ENCODE measurements around the gene ARIH2. TPM values are rescaled to one million over a fixed set of nuclear protein-coding genes. Genes with fewer than 3 reads are reported as not detected.
A peak's percentile ranks its signal among the peaks of the same experiment; 100 is the strongest.

Gene ARIH2
- total RNA-seq, 1 donor from 2014 or later: 157 TPM

- no peak for DNase-seq
- H3K9me3 Mint-ChIP-seq: peaks cover 2% of the 10 kb centered on the region
- H3K4me3 Mint-ChIP-seq: no peak overlapping the region
- peaks cover 53% of the 10 kb centered on the region for H3K36me3 Mint-ChIP-seq (ENCODE audit: low read depth)
- H3K27ac Mint-ChIP-seq: peak overlapping the region; percentile 72
- H3K4me1 Mint-ChIP-seq: peaks cover 35% of the 10 kb centered on the region
- intact Hi-C loops (cut with micrococcal nuclease): no loop called here
- H3K27me3 Mint-ChIP-seq: no peaks in the 10 kb centered on the region
These were observed 19.5 kb downstream of the ARIH2 start for GRCh38 chr3:48938156-48938555.

- peaks cover 36% of the 10 kb centered on the region for H3K4me1 Mint-ChIP-seq
- H3K27ac Mint-ChIP-seq: peak overlapping the region; percentile 62
- H3K9me3 Mint-ChIP-seq: peaks cover 3% of the 10 kb centered on the region
- DNase-seq: no peak
- H3K36me3 Mint-ChIP-seq (ENCODE audit: low read depth): peaks cover 53% of the 10 kb centered on the region
- H3K4me3 Mint-ChIP-seq: no peak overlapping the region
- intact Hi-C loops (cut with micrococcal nuclease): no loop called here
- H3K27me3 Mint-ChIP-seq: no peaks in the 10 kb centered on the region
These were observed 20.0 kb downstream of the ARIH2 start for GRCh38 chr3:48938689-48939088.

- peaks cover 3% of the 10 kb centered on the region for H3K9me3 Mint-ChIP-seq
- no peaks in the 10 kb centered on the region for H3K27me3 Mint-ChIP-seq
- H3K36me3 Mint-ChIP-seq (ENCODE audit: low read depth): peaks cover 21% of the 10 kb centered on the region
- H3K27ac Mint-ChIP-seq: peak overlapping the region; percentile 54
- intact Hi-C loops (cut with micrococcal nuclease): no loop called here
- H3K4me1 Mint-ChIP-seq: peaks cover 33% of the 10 kb centered on the region
- H3K4me3 Mint-ChIP-seq: no peak overlapping the region
- no peak for DNase-seq
These were observed 26.8 kb downstream of the ARIH2 start for GRCh38 chr3:48945432-48945831.

- H3K27me3 Mint-ChIP-seq: no peaks in the 10 kb centered on the region
- H3K36me3 Mint-ChIP-seq (ENCODE audit: low read depth): peaks cover 21% of the 10 kb centered on the region
- peak overlapping the region; percentile 54 for H3K27ac Mint-ChIP-seq
- H3K4me1 Mint-ChIP-seq: peaks cover 33% of the 10 kb centered on the region
- H3K4me3 Mint-ChIP-seq: no peak overlapping the region
- peaks cover 3% of the 10 kb centered on the region for H3K9me3 Mint-ChIP-seq
- no peak for DNase-seq
- intact Hi-C loops (cut with micrococcal nuclease): no loop called here
These were observed 27.4 kb downstream of the ARIH2 start for GRCh38 chr3:48945891-48946549.

GRCh38 chr3:48949376-48949717 lies 30.7 kb downstream of the ARIH2 start:
- DNase-seq: no peak
- Mint-ChIP-seq H3K9me3 (no peaks in the 10 kb centered on the region), H3K36me3 (ENCODE audit: low read depth) (peaks cover 14% of the 10 kb centered on the region), H3K4me1 (peaks cover 33% of the 10 kb centered on the region), H3K4me3 (no peak overlapping the region), H3K27ac (no peak overlapping the region), H3K27me3 (no peaks in the 10 kb centered on the region)
- intact Hi-C loops (cut with micrococcal nuclease): no loop called here

- H3K36me3 Mint-ChIP-seq (ENCODE audit: low read depth): peaks cover 14% of the 10 kb centered on the region
- no peak overlapping the region for H3K4me3 Mint-ChIP-seq
- H3K4me1 Mint-ChIP-seq: peaks cover 26% of the 10 kb centered on the region
- intact Hi-C loops (cut with micrococcal nuclease): no loop called here
- no peak for DNase-seq
- no peaks in the 10 kb centered on the region for H3K27me3 Mint-ChIP-seq
- no peaks in the 10 kb centered on the region for H3K9me3 Mint-ChIP-seq
- no peak overlapping the region for H3K27ac Mint-ChIP-seq
These were observed 31.4 kb downstream of the ARIH2 start for GRCh38 chr3:48950051-48950450.

- Mint-ChIP-seq H3K27ac (no peak overlapping the region), H3K27me3 (no peaks in the 10 kb centered on the region), H3K4me3 (no peak overlapping the region), H3K36me3 (ENCODE audit: low read depth) (peaks cover 18% of the 10 kb centered on the region), H3K9me3 (no peaks in the 10 kb centered on the region), H3K4me1 (peaks cover 14% of the 10 kb centered on the region)
- no peak for DNase-seq
- intact Hi-C loops (cut with micrococcal nuclease): no loop called here
These were observed 33.1 kb downstream of the ARIH2 start for GRCh38 chr3:48951764-48952163.

GRCh38 chr3:48952510-48953118 lies 34.0 kb downstream of the ARIH2 start:
- Mint-ChIP-seq H3K36me3 (ENCODE audit: low read depth) (peaks cover 20% of the 10 kb centered on the region), H3K27me3 (no peaks in the 10 kb centered on the region), H3K4me3 (no peak overlapping the region), H3K27ac (no peak overlapping the region), H3K4me1 (peaks cover 13% of the 10 kb centered on the region), H3K9me3 (no peaks in the 10 kb centered on the region)
- peak; percentile 81 for DNase-seq
- intact Hi-C loops (cut with micrococcal nuclease): no loop called here

GRCh38 chr3:48957006-48957705 lies 38.5 kb downstream of the ARIH2 start:
- no peak overlapping the region for H3K27ac Mint-ChIP-seq
- intact Hi-C loops (cut with micrococcal nuclease): no loop called here
- H3K27me3 Mint-ChIP-seq: no peaks in the 10 kb centered on the region
- no peaks in the 10 kb centered on the region for H3K9me3 Mint-ChIP-seq
- no peak overlapping the region for H3K4me3 Mint-ChIP-seq
- DNase-seq: no peak
- peaks cover 10% of the 10 kb centered on the region for H3K4me1 Mint-ChIP-seq
- H3K36me3 Mint-ChIP-seq (ENCODE audit: low read depth): peaks cover 35% of the 10 kb centered on the region

GRCh38 chr3:48960841-48961413 lies 42.3 kb downstream of the ARIH2 start:
- peaks cover 38% of the 10 kb centered on the region for H3K36me3 Mint-ChIP-seq (ENCODE audit: low read depth)
- H3K4me3 Mint-ChIP-seq: no peak overlapping the region
- no peaks in the 10 kb centered on the region for H3K27me3 Mint-ChIP-seq
- H3K4me1 Mint-ChIP-seq: peaks cover 10% of the 10 kb centered on the region
- DNase-seq: no peak
- no peaks in the 10 kb centered on the region for H3K9me3 Mint-ChIP-seq
- intact Hi-C loops (cut with micrococcal nuclease): no loop called here
- H3K27ac Mint-ChIP-seq: no peak overlapping the region

GRCh38 chr3:48962340-48962739 lies 43.7 kb downstream of the ARIH2 start:
- Mint-ChIP-seq H3K4me1 (peaks cover 18% of the 10 kb centered on the region), H3K4me3 (no peak overlapping the region), H3K9me3 (no peaks in the 10 kb centered on the region), H3K27ac (peak overlapping the region; percentile 81), H3K36me3 (ENCODE audit: low read depth) (peaks cover 46% of the 10 kb centered on the region), H3K27me3 (no peaks in the 10 kb centered on the region)
- intact Hi-C loops (cut with micrococcal nuclease): no loop called here
- DNase-seq: no peak

- Mint-ChIP-seq H3K4me3 (no peak overlapping the region), H3K27ac (peak overlapping the region; percentile 20), H3K36me3 (ENCODE audit: low read depth) (peaks cover 45% of the 10 kb centered on the region), H3K27me3 (no peaks in the 10 kb centered on the region), H3K4me1 (peaks cover 18% of the 10 kb centered on the region), H3K9me3 (no peaks in the 10 kb centered on the region)
- DNase-seq: no peak
- intact Hi-C loops (cut with micrococcal nuclease): no loop called here
These were observed 44.3 kb downstream of the ARIH2 start for GRCh38 chr3:48962939-48963338.

- Mint-ChIP-seq H3K27me3 (no peaks in the 10 kb centered on the region), H3K27ac (no peak overlapping the region), H3K36me3 (ENCODE audit: low read depth) (peaks cover 47% of the 10 kb centered on the region)
These were observed 44.9 kb downstream of the ARIH2 start for GRCh38 chr3:48963591-48963990.

GRCh38 chr3:48966367-48966766 lies 47.7 kb downstream of the ARIH2 start:
- Mint-ChIP-seq H3K4me3 (no peak overlapping the region), H3K27ac (no peak overlapping the region)

More at GRCh38 chr3:48963591-48963990, 44.9 kb downstream of the ARIH2 start:
- intact Hi-C loops (cut with micrococcal nuclease): no loop called here
- no peak for DNase-seq
- Mint-ChIP-seq H3K9me3 (no peaks in the 10 kb centered on the region), H3K4me3 (no peak overlapping the region), H3K4me1 (peaks cover 18% of the 10 kb centered on the region)

More at GRCh38 chr3:48966367-48966766, 47.7 kb downstream of the ARIH2 start:
- peaks cover 59% of the 10 kb centered on the region for H3K36me3 Mint-ChIP-seq (ENCODE audit: low read depth)
- no peaks in the 10 kb centered on the region for H3K27me3 Mint-ChIP-seq
- H3K9me3 Mint-ChIP-seq: no peaks in the 10 kb centered on the region
- no peak for DNase-seq
- intact Hi-C loops (cut with micrococcal nuclease): no loop called here
- peaks cover 20% of the 10 kb centered on the region for H3K4me1 Mint-ChIP-seq
